ENCODE results near the gene CYTH1.
"Not testable (repeated sequence)": the region's sequence is repeated elsewhere in the genome, so short reads cannot be mapped to it uniquely, and the experiment has no call there.

The CYTH1 gene

GRCh38 chr17:78687944-78688343 lies 94.1 kb downstream of the CYTH1 start:
- DNase-seq (ENCODE audit: low spot score): no peak

GRCh38 chr17:78687125-78687524 lies 94.9 kb downstream of the CYTH1 start:
- DNase-seq (ENCODE audit: low spot score): no peak

GRCh38 chr17:78684026-78684425 lies 98.0 kb downstream of the CYTH1 start:
- DNase-seq (ENCODE audit: low spot score): no peak

GRCh38 chr17:78683408-78683961 lies 98.6 kb downstream of the CYTH1 start:
- no peak for DNase-seq (ENCODE audit: low spot score)

- no peak for DNase-seq (ENCODE audit: low spot score)
These were observed 99.7 kb downstream of the CYTH1 start for GRCh38 chr17:78682363-78682762.

- no peak for DNase-seq (ENCODE audit: low spot score)
These were observed 101.6 kb downstream of the CYTH1 start for GRCh38 chr17:78680436-78680835.

GRCh38 chr17:78679495-78680395 lies 102.3 kb downstream of the CYTH1 start:
- peak; percentile 74 for DNase-seq (ENCODE audit: low spot score)

GRCh38 chr17:78678711-78679110 lies 103.4 kb downstream of the CYTH1 start:
- no peak for DNase-seq (ENCODE audit: low spot score)

GRCh38 chr17:78678222-78678557 lies 103.9 kb downstream of the CYTH1 start:
- no peak for DNase-seq (ENCODE audit: low spot score)

GRCh38 chr17:78677303-78678221 lies 104.5 kb downstream of the CYTH1 start:
- no peak for DNase-seq (ENCODE audit: low spot score)

- DNase-seq (ENCODE audit: low spot score): no peak
These were observed 105.4 kb downstream of the CYTH1 start for GRCh38 chr17:78676412-78677302.

GRCh38 chr17:78675836-78676235 lies 106.2 kb downstream of the CYTH1 start:
- DNase-seq (ENCODE audit: low spot score): no peak

GRCh38 chr17:78675316-78675616 lies 106.8 kb downstream of the CYTH1 start:
- no peak for DNase-seq (ENCODE audit: low spot score)

GRCh38 chr17:78674595-78675315 lies 107.3 kb downstream of the CYTH1 start:
- DNase-seq (ENCODE audit: low spot score): no peak

GRCh38 chr17:78674156-78674555 lies 107.9 kb downstream of the CYTH1 start:
- no peak for DNase-seq (ENCODE audit: low spot score)

- DNase-seq (ENCODE audit: low spot score): no peak
These were observed 108.7 kb downstream of the CYTH1 start for GRCh38 chr17:78673395-78673794.

- DNase-seq (ENCODE audit: low spot score): no peak
These were observed 109.2 kb downstream of the CYTH1 start for GRCh38 chr17:78672871-78673371.

GRCh38 chr17:78672005-78672404 lies 110.1 kb downstream of the CYTH1 start:
- no peak for DNase-seq (ENCODE audit: low spot score)

GRCh38 chr17:78671726-78672001 lies 110.4 kb downstream of the CYTH1 start:
- not testable (repeated sequence) for DNase-seq (ENCODE audit: low spot score)

- DNase-seq (ENCODE audit: low spot score): no peak
These were observed 111.0 kb downstream of the CYTH1 start for GRCh38 chr17:78670850-78671725.

Measured in Ammon's horn (tissue), 1 donor.